GM04503 (cell line): ENCODE measurements around the gene POR.
A peak's percentile ranks its signal among the peaks of the same experiment; 100 is the strongest.
"Not testable (repeated sequence)": the region's sequence is repeated elsewhere in the genome, so short reads cannot be mapped to it uniquely, and the experiment has no call there.

ENCODE experiments used
- DNase-seq: peaks from one replicate; pipeline ENCODE4 v3.0.0-alpha.2; 2012; ENCODE audit warnings: low read depth

POR gene

DNA sequence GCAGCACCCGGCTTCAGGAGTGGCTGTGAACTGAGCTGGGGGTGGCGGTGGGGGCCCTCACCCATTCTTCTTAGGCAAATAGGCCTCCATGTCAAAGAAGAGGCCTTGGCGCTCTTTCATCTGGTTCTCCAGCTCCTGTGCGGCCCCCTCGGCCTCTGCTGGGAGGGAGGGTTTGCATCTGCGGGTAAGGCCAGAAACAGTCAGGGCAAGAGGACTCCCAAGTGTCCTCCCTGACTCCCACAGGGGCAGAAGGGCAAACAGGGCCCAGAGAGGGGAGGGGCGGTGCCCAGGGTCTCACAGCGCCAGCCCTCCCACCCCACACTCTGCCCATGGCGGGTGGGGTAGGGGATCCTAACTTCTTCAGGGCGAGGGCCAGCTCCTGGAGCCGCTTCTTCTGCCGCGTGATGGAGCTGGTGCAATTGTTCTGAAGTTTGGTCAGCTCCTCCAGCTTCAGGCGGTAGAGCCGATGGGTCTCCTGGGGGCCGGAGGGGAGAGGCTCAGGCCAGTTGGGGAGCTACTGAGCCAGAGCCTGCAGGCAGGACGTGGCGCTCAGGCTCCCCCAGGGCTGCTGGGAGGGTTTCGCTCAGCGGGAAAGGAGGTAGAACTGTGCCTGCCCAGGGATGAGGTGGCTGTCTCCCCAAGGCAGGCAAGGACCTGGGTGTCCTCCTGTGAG, 77.3 kb downstream of the POR start:
- no peak for DNase-seq

DNA sequence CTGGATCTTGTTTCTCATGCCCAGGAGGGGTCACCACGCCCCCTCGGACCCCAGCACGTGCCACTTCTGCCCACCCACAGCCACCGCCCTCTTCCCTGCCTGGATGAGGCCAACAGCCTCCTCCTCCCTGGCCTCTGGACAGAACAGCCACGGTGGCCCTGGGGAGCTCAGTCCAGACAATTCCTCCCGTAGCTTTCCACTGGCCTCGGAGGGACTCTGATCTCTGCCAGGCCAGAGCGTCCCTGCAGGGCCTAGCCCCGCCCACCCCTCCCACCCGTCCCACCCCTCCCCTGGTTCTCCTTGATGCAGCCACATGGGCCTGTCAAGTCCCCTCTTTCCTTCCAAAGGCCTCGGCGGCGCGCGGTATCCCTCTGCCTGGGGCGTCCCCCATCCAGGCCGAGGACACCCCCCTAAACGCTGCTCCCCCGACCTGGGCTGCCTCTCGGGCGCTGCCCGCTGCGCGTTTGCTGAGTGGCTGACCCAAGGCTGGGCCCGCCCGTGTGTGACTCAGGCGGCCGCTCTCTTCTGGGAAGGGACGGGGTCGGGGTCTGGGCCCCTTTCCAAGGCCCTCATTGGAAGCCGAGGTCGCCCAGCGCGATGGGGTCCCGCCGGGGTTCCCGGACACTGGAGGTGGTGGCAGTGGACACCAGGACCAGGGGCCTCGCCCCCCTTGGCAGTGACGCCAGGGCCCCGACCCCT, 78.9 kb downstream of the POR start:
- DNase-seq = no peak

DNA sequence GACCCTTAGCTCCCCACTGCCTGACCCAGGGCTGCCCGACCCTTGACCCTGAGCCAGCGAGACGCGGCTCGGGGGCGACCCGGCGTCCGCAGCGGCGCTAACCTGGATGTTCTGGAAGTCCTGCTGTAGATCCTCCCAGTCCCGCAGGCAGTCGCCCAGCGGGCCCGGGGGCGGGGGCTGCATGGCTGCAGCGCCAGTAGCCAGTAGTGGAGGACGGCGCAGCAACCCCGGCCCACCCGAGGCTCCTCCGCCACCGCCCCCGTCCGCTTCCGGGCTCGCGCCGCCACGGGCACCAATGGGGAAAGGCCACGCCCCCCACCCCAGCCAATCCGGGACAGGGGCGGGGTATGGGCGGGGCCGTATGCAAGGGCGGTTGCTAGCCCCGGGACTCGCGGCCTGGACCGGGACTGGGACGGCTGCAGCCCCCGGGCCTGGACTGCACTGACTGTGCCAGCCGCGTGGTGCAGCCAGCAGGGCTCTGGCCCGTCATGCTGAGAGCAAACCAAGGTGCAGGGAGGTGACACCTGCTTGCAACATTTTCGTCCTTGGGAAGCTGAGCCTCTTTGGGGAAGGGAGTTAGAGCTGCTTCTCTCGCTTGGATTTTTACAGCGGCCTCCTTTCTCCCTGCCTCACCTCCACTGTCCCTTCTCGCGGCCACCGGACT, 79.6 kb downstream of the POR start, which contains the start of gene TMEM120A:
Gene TMEM120A (minus strand): TSS at position 208 of the 664 bp plus-strand sequence. CDS start 25 bp downstream, at position 183.
- DNase-seq = peak; percentile 53

DNA sequence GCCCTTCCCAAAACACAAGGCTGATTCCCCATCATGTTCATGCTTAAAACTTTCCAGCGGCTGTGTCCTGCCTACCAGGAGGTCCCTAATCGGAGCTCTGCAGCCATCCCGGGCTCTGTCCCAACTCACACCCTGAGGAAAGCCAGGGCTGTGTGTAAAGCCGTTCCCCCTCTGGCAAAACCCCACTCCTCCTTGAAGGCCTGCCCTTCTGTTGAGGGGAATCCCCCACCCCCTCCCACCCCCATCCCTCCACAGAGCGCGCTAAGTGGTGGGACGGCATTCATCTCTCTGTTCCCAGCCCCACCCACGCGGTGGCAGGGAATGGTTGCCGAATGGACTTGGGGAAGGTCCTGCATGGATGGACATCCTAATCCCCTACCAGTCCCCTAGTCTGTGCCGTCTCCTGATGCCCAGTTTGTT, 80.1 kb downstream of the POR start:
- no peak for DNase-seq

DNA sequence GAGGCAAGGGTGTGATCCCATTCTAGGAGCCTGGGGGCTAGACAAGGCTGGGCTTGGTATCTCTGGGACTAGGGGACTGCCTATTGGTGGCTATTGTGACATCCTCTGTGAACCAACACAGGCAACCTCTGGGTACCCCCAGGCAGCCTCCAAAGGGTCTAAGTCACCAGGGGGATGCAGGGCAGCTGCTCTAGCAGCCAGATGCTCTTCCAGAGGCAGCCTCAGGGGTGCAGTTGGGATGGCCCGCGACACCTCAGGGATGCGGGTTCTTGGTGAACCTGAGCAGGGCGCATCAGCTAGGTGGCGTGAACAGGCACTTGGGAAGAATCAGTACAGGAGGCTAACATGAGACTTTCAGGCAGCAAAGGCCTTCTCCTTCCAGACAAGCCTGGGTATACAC, 81.0 kb downstream of the POR start:
- DNase-seq = no peak

DNA sequence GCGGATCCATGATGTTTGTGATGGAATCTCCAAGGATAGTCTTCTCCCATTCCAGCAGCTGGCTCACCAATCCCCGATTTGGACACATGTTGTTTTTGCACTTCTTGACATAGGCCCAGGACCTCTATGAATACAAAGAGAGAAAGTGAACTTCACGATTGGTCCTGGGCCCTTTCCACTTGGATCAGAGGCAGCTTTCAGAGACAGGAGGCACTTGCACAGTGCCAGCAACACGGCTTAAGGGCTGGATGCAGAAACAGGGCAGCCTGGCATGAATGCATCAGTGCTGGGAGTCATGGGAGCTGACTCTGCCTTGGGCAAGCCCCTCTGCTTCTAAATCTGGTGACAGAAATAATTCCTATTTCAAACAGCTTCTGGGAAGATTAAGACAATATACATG, 81.5 kb downstream of the POR start:
- no peak for DNase-seq

DNA sequence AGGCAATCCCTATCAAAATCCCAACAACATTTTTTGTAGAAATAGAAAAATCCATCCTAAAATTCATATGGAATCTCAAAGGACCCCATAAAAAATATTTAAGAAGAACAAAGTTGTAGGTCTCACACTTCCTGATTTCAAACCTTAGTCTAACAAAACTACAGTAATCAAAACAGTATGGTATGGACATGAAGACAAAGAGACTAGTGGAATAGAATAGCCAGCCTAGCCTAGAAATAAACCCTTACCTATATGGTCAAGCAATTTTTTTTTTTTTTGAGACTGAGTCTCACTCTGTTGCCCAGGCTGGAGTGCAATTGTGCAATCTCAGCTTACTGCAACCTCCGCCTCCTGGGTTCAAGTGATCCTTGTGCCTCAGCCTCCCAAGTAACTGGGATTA, 83.1 kb downstream of the POR start:
- DNase-seq = no peak

DNA sequence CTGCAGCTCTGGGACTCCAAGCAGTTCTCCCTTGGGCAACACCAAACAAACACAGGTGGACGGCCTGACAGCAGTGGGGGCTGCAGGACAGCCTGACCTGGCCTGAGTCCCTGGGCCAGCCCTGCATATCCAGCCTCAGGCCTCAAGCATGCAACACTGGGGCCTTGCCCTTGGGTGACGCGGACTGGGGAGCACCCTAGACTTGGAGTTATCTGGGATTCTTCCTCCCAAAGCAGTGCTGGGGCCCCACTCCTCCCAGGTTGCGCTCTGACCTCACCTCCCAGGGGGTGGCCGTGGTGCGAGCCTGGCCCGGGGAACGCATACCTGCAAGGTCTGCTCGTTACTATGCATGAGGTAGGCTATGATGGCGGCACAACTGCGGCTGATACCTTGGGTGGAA, 85.6 kb downstream of the POR start:
- no peak for DNase-seq

DNA sequence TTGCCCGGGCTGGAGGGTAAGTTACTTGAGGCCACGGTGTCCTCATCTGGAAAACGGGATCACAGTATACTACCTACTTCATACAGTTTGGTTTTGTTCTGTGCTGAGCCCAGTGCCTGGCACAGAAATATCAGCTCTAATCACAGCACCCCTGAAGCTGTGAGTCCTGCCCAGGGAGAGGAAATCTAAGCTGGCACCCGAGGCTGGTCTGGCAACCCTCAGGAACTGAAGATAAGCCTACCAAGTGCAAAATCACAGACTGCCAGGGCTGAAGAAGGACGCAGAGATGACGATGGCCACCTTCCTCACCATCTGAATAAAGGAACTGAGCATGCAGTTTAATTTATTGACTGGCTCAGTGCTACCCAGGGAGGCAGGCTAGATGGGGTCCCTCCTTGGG, 87.2 kb downstream of the POR start:
- no peak for DNase-seq

DNA sequence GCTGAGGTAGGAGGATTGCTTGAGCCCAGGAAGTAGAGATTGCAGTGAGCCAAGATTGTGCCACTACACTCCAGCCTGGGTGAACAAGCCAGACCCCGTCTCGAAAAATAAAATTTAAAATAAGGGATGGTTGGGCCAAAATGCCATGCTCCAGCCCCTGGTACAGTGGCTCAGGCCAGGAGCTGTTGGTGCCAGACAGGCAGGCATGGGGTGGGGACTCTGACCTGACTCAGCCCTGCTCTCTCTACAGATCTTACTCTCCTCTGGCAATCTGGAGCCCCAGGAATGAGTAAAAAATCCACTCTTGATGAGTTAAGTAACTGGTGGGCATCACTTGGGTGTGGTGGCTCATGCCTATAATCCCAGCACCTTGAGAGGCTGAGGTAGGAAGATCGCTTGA, 87.9 kb downstream of the POR start:
- no peak for DNase-seq

DNA sequence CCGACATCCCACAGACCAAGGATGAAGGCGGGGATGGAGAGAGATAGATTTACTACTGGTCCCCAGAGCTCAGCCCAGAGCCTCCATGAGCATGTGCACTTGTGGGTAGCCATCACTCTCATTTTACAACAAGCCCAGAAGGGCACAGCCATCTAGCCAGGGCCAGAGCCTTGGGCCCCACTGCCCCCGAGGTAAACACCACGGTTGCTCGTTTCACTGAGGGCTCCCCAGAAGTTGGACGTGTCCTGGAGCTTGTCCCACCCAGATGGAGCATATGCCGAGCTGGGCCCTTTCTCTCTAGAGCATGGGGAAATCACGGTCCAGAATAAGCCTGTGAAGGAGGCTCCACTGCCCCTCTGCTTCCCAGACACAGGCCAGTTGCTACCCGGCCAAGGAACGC, 88.4 kb downstream of the POR start:
- DNase-seq = no peak

DNA sequence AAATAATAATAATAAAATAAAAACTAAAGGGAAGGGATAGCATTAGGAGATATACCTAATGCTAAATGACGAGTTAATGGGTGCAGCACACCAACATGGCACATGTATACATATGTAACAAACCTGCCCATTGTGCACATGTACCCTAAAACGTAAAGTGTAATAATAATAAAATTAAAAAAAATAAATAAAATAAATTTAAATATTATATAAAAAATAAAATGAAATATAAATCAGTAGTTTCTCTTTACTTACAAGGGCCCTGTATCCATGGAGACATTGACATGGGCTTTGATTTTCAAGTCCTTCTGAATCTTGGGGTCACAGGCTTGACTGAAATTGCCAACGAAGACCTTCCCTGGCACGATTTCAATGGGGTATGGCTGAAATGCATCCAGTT, 90.0 kb downstream of the POR start:
- DNase-seq = not testable (repeated sequence)

DNA sequence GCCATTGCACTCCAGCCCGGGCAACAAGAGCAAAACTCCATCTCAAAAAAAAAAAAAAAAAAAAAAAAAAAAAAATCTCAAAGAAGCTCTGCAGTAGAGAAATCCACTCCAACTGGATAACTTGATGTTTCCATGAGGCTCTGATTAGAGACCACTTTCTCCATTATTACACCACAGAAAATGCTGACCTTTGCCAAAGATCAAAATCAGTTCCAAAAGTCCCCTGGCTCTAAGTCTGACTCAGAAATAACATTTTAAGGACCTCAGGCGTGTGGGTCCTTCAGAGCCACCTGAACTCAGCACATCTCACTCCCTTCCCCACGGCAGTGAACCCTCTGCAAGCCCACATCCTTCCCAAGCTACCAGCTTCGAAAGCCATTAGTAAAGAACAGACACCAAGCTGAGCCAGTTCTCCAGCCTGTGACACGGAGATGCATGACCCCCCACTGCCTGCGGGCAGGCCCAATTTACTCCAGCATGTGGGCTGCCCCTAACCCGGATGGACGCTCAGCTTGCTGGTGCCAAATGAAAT, 93.3 kb downstream of the POR start:
- no peak for DNase-seq

DNA sequence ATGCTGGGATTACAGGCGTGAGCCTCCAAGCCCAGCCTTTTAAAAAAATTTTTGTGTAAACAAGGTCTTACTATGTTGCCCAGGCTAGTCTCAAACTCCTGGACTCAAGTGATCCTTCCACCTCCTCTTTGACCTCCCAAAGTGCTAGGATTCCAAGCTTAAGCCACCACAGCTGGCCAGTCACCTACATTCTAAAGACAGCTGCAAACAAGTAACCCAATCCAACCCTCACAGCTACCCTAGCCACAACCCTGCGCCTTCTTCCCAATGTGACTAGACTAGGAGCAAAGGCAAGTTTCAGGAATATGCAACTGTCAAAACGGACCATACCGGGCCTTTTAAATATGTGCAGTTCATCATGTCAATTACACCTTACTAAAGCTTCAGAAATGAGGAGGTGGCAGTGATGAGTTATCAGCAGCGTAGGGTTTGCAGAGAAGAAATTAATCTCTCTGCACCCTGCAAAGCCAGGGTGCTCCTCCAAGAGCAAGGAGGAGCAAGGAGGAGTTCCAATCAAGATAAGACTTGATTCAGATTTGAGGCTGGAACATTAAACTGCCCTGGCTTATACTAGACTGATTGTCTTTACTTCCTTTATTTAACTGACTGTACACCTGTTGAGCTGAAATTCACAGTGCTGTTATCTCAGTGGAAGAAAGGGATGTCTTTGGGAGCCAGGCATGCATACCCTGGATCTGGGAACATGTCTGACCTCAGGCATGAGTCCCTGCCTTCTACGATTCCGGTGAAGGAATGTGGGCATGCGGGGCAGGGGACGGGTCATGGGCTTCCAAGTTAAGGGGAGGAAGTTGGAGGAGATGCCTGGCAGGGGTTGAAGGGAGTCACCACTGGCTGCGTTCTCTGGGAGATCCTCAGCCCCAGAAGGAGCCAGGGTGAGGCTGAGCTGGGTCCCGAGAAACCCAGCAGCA, 95.0 kb downstream of the POR start:
- DNase-seq = no peak

DNA sequence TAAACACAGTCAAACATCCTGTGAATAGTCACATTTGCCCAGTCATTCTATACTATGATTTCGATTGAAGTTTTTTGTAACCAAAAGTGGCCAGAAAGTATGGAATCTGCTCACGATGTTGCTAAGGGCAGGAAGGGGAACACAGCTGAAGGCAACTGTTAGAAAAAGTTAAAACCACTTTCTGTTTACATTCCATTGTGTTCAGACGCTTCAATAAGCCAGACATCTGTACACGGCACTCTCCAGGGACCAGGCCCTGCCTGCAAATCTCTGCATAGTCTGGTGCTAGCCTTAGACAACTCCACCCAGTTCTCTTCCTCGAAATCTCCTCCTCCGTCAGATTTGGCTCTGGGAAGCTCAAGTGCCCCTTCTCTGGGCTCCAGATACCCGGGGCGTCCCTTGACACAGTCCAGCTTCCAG, 96.5 kb downstream of the POR start:
- peak; percentile 72 for DNase-seq

DNA sequence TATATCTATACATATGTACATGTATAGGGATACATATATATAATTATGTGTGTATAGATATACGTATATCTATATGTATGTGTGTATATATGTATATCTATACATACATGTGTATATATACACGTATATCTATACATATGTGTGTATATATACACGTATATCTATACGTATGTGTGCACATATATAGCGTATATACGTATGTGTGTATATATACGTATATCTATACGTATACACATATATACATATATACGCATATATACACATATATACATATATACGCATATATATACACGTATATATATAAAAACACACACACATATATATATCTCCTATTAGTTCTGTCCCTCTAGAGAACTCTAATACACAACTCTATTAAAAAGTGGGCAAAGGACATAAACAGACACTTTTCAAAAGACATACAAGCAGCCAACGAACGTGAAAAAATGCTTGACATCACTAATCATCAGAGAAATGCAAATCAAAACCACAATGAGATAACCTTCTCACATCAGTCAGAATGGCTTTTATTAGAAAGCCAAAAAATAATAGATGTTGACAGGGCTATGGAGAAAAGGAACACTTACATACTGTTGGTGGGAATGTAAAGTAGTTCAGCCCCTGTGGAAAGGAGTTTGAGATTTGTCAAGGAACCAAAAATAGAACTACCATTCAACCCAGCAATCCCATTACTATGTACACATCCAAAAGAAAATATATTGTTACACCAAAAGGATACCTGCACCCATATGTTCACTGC, 101.4 kb downstream of the POR start:
- DNase-seq = no peak

DNA sequence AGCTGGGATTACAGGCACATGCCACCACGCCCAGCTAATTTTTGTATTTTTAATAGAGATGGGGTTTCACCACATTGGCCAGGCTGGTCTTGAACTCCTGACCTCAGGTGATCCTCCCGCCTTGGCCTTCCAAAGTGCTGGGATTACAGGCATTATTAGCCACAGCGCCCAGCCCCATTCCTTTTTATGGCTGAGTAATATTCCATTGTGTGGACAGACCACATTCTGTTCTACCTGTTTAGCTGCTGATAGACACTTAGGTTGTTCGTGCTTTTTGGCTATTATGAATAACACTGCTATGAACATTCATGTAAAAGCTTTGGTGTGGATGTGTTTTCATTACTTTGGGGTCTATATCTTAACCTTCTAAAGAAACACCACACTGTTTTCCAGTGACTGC, 103.6 kb downstream of the POR start:
- DNase-seq = not testable (repeated sequence)

DNA sequence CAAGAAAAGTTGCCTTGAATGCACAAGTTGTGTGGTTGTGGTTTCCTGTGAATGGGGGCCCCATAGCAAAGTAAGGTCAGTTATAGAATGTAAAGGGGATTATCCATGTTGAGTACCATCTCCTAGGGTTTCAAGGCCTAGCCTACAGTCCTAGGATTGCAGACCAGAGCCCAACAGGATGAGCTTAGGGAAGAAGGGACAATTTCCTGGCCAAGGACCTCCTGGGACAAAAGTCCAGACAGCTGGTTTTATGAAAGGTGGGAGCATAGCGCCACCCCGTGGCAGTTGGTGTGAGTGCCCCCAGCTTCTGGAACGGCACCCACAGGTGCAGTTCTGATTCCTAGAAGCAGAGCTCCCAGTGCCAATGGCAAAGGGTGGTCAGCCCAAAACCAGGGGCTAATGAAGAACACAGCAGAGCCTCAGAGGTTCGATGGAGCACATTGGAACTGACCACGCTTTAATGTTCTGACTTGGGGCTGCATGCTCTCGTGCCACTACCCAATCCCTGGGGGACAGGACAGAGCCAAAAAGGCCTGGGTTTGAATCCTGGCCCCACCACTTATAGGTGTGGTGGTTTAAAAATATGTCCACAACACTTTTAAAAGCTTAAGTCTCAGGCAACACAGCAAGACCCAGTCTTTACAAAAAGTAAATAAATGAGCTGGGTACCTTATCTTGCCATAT, 105.2 kb downstream of the POR start:
- DNase-seq = no peak

DNA sequence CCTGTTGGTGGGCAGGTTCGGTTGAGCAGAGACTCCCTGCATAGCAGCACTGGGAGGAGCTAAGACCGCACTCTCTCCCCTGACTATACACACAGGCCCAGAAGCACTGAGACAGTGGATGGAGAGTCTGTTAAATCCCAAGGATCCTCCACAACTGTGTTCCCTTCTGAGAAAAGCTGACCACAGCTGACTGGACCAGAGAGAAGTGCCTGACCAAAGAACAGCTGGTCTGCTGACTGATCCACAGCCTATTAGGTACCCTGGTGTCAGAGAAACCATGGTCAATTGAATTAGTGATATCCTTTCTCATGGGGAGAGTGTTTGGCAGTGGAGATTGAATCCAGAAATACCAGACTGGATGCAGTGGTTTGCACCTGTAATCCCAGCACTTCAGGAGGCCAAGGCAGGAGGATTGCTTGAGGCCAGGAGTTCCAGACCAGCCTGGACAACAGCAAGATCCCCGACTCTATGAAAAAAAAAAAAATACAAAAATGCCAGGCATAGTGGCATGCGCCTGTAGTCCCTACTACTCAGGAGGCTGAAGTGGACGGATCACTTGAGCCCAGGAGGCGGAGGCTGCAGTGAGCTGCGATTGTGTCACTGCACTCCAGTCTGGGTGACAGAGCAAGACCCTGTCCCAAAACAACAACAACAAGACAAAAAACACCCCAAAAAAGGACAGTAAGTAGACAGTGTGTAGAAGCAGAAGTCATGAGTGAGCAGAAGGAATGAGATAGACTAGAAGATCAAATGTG, 107.2 kb downstream of the POR start:
- DNase-seq = no peak

DNA sequence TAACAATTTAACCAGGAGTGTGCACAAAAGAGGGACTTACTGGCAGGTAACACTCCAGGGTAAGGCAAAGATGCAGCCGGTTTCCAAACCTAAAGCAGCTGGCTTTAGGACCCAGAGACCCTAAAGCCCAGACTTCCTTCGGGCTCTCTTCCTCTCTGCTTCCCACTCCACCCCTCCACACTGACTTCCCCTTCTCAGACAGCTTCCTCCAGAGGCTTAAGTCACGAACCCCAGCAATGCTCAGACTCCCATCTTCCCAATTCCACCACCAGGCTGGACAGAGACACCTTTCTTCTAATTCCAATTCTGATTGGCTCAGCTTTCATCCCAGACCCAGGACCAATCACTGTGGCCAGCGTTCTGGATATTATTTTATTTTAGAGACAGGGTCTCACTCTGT, 108.0 kb downstream of the POR start:
- no peak for DNase-seq
